ENCODE results near the gene FAM217B. TPM values are rescaled to one million over a fixed set of nuclear protein-coding genes. Genes with fewer than 3 reads are reported as not detected.

Gene FAM217B
- total and polyA plus RNA-seq, 2 donors from 2014 or later: 3.2 to 15.5 TPM

DNA sequence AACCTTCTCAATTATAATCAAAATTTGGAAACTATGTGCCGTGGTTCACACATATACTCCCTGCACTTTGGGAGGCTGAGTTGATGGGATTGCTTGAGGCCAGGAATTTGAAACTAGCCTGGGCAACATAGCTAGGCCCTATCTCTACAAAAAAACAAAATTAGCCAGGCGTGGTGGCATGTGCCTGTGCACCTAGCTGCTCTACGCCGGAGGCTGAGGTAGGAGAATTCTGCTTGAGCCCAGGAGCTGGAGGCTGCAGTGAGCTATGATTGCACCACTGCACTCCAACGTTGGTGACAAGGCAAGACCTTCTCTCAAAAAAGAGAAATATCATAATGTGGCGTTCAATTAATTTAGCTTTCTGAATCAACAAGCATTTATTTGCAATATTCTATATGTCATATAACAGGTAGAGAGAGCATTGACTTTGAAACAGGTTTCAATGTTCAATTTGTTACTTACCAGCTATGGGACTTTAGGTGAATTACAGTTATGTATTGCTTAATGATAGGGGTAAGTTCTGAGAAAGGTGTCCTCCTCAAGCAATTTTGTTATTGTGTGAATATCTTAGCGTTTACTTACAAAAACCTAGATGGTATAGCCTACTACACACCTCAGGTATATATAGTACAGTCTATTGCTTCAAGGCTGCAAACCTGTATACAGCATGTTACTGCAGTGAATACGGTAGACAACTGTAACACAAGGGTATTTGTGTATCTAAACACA lies 4.6 kb upstream of the FAM217B start:
- Histone ChIP-seq H3K9ac (ENCODE audit: low read length in 3 of 3) (no peak overlapping the region), H3K4me1 (ENCODE audit: control insufficient read depth in 2 of 3, insufficient read depth in 2 of 3, low read depth in 1 of 3, low read length in 3 of 3) (peaks cover 0 to 10% (median 5%) of the 10 kb centered on the region in 3 donors), H3K27me3 (ENCODE audit: control insufficient read depth, insufficient read depth, low read length) (no peaks in the 10 kb centered on the region), H3K4me3 (ENCODE audit: low read length in 3 of 3) (no peak overlapping the region), H3K36me3 (ENCODE audit: control insufficient read depth in 2 of 3, insufficient read depth in 3 of 3, low read length in 3 of 3) (no peaks in the 10 kb centered on the region), H3K27ac (ENCODE audit: low read depth in 2 of 2, low read length in 2 of 2) (no peak overlapping the region), H3K9me3 (ENCODE audit: control insufficient read depth in 2 of 3, insufficient read depth in 1 of 3, low read length in 3 of 3) (no peaks in the 10 kb centered on the region)
- FAIRE-seq (no peak), DNase-seq (no peak)
- intact Hi-C loops (cut with DNase I): no loop called here
- TF ChIP-seq, protein P1, sequence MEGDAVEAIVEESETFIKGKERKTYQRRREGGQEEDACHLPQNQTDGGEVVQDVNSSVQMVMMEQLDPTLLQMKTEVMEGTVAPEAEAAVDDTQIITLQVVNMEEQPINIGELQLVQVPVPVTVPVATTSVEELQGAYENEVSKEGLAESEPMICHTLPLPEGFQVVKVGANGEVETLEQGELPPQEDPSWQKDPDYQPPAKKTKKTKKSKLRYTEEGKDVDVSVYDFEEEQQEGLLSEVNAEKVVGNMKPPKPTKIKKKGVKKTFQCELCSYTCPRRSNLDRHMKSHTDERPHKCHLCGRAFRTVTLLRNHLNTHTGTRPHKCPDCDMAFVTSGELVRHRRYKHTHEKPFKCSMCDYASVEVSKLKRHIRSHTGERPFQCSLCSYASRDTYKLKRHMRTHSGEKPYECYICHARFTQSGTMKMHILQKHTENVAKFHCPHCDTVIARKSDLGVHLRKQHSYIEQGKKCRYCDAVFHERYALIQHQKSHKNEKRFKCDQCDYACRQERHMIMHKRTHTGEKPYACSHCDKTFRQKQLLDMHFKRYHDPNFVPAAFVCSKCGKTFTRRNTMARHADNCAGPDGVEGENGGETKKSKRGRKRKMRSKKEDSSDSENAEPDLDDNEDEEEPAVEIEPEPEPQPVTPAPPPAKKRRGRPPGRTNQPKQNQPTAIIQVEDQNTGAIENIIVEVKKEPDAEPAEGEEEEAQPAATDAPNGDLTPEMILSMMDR (IDR thresholded peaks at IDR 0.05; ENCODE audit: borderline replicate concordance, extremely low read depth, insufficient read depth): no peak

- Histone ChIP-seq H3K27me3 (ENCODE audit: control insufficient read depth, insufficient read depth, low read length) (no peaks in the 10 kb centered on the region), H3K4me1 (ENCODE audit: control insufficient read depth in 2 of 3, insufficient read depth in 2 of 3, low read depth in 1 of 3, low read length in 3 of 3) (peaks cover 2 to 16% (median 5%) of the 10 kb centered on the region in 3 donors), H3K27ac (ENCODE audit: low read depth in 2 of 2, low read length in 2 of 2) (no peak overlapping the region), H3K9ac (ENCODE audit: low read length in 3 of 3) (no peak overlapping the region), H3K36me3 (ENCODE audit: control insufficient read depth in 2 of 3, insufficient read depth in 3 of 3, low read length in 3 of 3) (no peaks in the 10 kb centered on the region), H3K4me3 (ENCODE audit: low read length in 3 of 3) (no peak overlapping the region), H3K9me3 (ENCODE audit: control insufficient read depth in 2 of 3, insufficient read depth in 1 of 3, low read length in 3 of 3) (no peaks in the 10 kb centered on the region)
- TF ChIP-seq, protein P1 (IDR thresholded peaks at IDR 0.05; ENCODE audit: borderline replicate concordance, extremely low read depth, insufficient read depth): no peak
- no peak for FAIRE-seq
- no peak for DNase-seq
- intact Hi-C loops (cut with DNase I): no loop called here
These were observed 3.8 kb upstream of the FAM217B start for GRCh38 chr20:59936409-59936808.

DNA sequence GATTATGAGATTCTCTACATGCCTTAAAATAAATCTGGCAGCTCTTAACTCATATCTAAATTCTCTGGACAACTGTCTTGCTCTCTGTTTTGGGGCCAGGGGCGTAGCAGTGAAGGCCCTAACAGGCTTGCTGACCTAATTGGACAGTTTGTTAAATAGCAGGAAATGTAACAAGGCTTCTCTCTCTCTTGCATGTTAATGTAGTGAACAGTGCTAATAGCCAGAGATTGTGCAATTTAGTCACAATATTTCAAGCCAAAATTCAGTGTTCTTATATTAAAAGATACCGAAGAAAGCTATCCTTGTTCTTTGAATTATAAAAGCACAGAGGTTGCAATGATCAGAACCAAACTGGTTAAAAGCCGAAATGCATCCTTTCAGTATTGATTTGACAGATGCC lies 3.0 kb upstream of the FAM217B start:
- Histone ChIP-seq H3K27ac (ENCODE audit: low read depth in 2 of 2, low read length in 2 of 2) (no peak overlapping the region), H3K36me3 (ENCODE audit: control insufficient read depth in 2 of 3, insufficient read depth in 3 of 3, low read length in 3 of 3) (no peaks in the 10 kb centered on the region), H3K4me3 (ENCODE audit: low read length in 3 of 3) (no peak overlapping the region), H3K4me1 (ENCODE audit: control insufficient read depth in 2 of 3, insufficient read depth in 2 of 3, low read depth in 1 of 3, low read length in 3 of 3) (peaks cover 4 to 16% (median 10%) of the 10 kb centered on the region in 3 donors), H3K9me3 (ENCODE audit: control insufficient read depth in 2 of 3, insufficient read depth in 1 of 3, low read length in 3 of 3) (no peaks in the 10 kb centered on the region), H3K27me3 (ENCODE audit: control insufficient read depth, insufficient read depth, low read length) (no peaks in the 10 kb centered on the region), H3K9ac (ENCODE audit: low read length in 3 of 3) (no peak overlapping the region)
- no peak for DNase-seq
- intact Hi-C loops (cut with DNase I): no loop called here
- TF ChIP-seq, protein P1 (IDR thresholded peaks at IDR 0.05; ENCODE audit: borderline replicate concordance, extremely low read depth, insufficient read depth): no peak
- FAIRE-seq: no peak

All from kidney (tissue), 14 donors.